T-helper 1 cell treated with Interleukin-12 subunit alpha and Interleukin-12 subunit beta and Interleukin-4 antibody, amounts not matched to agents 30 ng/mL and 1 ng/mL, for 36 hours (primary cell): Measurements from ENCODE around the gene CLDN16. TPM values are rescaled to one million over a fixed set of nuclear protein-coding genes. Genes with fewer than 3 reads are reported as not detected.

Experiments used
- intact Hi-C: fragments of 100-400 bp; cut with micrococcal nuclease; formaldehyde crosslinking; loops from one replicate; pipeline ENCODE4 v1.15.1; 2024
- total RNA-seq: library from RNA; stranded (reverse); gene quantifications from 2 replicates; pipeline ENCODE4 v1.2.3, GENCODE V29; 2022

The CLDN16 gene
- total RNA-seq, 1 donor from 2014 or later = not detected

DNA sequence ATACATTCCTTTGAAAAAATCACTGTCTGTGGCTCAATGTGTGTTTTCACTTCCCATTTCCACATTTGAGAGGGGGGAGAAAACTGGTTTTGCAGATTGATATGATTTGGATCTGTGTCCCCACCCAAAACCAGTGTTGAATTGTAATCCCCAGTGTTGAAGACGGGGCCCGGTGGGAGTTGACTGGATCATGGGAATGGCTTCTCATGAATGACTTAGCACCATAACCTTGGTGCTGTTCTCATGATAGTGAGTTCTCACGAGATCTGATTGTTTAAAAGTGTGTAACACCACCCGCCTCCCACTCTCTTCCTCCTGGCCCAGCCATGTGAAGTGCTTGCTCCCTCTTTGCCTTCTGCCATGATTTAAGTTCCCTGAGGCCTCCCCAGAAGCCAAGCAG is 45.7 kb downstream of the CLDN16 start:
- intact Hi-C loops = no loop called here

- intact Hi-C loops = no loop called here
Measured at GRCh38 chr3:190435618-190436017, 47.7 kb downstream of the CLDN16 start.

DNA sequence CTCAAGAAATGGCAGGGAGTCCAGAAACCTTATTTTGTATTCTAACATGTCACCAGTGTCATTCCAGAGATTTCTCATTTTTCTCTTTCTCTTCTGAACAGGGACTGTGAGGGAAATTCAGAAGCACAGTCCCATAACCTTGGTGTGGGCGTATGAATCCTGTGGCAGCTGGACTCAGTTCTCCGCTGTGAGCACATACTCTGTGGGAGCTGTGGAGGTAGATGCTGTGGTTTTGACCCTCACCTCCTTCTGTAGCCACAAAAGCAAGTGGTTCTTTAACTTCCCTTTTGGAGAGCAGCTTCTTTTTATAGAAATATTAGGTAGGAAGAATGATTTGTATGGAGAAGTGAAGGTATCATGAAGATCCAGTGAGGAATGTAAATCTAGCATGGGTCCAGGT is 48.4 kb downstream of the CLDN16 start:
- intact Hi-C loops = no loop called here

DNA sequence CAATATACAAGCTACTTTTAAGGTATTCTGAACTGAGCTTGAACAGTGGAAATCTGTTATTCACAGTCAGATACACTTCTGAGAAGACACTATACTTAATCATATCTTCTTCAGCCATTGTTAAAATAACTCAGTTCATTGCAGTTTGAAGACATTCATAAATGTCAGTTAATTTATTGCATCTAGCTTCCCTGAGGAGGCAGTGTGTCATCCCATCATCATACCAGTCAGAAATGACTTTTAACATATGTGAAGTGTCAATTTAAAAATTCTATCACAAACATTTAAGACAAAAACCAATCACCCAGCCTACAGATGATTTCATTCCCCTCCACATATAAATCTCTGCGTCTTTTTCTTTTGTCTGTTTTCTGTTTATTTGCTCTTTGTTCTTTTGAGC is 54.3 kb downstream of the CLDN16 start:
- intact Hi-C loops = no loop called here

- intact Hi-C loops = no loop called here
Measured at GRCh38 chr3:190443257-190443656, 55.3 kb downstream of the CLDN16 start.

DNA sequence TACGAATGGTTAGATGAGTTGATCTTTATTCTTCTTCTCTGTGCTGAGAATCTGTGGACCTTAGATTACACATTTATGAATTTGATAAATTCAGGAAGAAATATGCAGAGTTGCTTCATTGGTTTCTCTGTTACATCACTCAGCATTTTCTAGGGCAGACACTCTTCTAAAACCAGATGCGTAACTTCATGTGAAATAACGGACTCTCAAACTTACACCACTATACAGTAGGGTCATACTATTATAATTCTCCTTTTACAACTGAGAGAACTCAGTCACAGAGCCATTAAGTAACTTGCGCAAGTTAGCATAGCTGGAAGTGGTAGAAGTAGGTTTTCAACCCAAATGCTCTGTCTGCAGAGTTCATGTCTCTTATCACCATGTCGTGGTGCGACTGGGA is 56.0 kb downstream of the CLDN16 start:
- intact Hi-C loops = no loop called here

DNA sequence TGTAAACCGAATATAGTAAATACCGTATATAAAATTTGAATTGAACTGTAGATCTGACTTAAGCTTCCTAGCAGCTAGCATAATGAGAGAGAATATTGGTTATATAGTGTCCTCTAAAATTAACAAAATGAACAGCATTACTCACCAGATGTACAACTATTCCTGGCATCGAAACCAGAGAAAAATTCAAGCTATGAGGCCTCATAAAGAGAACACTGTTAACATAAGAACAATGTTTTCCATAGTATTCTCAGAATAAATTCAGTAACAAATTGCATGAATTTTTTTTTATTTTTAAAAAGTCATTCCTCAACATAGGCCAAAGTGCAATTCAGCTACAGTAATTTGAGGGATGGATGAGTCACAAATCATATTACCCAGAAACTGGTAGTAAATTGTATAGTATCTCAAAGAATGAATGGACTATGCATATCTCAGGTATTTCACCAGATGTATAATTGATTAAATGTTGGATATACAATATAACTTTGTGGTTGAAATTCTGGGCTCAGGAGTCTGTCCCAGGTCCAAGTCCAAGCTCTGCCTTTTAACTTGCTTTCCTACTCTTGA is 56.7 kb downstream of the CLDN16 start:
- intact Hi-C loops = loop anchor here (5.0 kb wide), 1 partner anchor 253 kb away; no protein-coding TSS in a partner anchor

DNA sequence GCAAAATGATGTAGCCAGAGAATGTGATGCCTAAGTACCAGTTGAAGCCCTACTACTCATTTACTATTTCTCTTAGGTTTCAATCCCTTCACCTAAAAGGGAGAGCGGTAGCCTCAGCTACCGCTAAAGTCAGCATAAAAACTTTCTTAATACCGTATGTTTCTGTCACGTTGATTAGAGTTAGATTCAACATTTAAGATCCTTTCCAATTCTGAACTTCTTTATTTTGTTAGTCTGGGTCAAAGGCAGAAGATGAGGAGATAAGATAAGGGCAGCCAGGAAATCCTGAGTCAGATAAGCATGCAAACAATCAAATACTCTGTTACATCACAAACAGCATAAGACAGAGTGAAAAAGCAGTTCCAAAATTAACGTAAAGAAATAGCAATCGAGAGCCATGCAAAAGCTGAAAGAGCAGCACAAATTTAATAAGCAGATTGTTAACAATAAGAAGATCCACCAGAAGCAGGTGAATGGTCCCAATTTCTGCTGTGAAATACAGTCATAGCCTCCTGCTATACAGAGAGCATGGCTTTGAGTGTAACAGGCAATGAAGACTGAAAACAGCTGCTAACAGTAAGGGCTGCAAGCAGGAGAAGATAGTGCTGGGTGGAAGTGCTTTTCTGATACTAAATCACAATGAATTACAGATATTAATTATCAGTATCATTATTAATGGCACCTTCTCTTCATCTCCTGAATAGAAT is 58.8 kb downstream of the CLDN16 start:
- intact Hi-C loops = loop anchor here (5.0 kb wide), 1 partner anchor 251 kb away; no protein-coding TSS in a partner anchor

GRCh38 chr3:190448256-190448655 is 60.3 kb downstream of the CLDN16 start:
- intact Hi-C loops = loop anchor here (5.0 kb wide), 1 partner anchor 249 kb away; no protein-coding TSS in a partner anchor

DNA sequence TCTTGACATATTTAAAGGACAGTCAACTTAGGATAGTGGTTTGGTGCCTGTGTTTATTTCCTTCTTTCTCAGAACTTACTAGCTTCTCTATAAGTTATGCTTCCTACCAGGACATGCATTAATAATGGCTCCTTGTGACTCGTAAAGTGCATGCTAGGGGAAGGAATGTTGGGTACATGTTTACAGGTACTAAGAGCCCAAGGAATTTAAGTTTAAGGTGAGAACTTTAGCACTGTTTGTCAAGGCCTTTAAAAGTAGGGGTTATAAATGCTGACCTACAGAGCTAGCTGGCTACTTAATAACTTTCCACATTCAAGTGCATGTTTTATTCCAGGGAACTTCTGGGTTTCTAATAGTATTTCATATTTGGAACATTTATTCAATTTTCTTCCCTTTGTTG is 61.8 kb downstream of the CLDN16 start, which contains the start of gene TMEM207:
Gene TMEM207 (minus strand): TSS at position 101 of the 400 bp plus-strand sequence. CDS start 92 bp downstream, at position 9.
- intact Hi-C loops = loop anchor here (5.0 kb wide), 1 partner anchor 248 kb away; no protein-coding TSS in a partner anchor

GRCh38 chr3:190455828-190456227 is 67.9 kb downstream of the CLDN16 start:
- intact Hi-C loops = no loop called here

GRCh38 chr3:190456770-190457169 is 68.8 kb downstream of the CLDN16 start:
- intact Hi-C loops = no loop called here

DNA sequence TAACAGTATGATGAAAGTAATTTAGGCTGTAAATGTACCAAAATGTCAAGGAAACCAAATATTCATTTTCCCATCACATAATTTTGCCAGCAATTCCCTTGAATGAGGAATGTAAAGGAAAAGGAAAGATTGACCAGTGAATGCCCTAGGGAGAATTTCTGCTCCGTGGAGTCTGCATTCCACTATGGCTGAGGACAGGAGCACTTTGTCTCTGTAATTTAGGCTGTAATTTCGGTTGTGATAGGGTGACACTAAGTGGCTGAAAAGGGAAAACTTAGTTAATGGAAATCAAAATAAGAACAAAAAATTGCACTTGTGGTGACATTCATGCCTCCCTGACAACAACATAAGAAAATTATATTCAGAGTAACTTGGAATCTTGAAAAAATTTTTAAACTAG is 70.1 kb downstream of the CLDN16 start:
- intact Hi-C loops = no loop called here

Other genes starting within 250 kb of the CLDN16 start
- gene CLDN1, start 65.7 kb upstream of the CLDN16 start, total RNA-seq = 0.07 and 0.37 TPM in 2 replicates
- gene TMEM207, start 61.7 kb downstream of the CLDN16 start, total RNA-seq = not detected in 2 replicates
- 17.6 and 20.2 TPM in 2 replicates for gene IL1RAP, start 125.9 kb downstream of the CLDN16 start, total RNA-seq